GM21737 (cell line): ENCODE measurements around the gene UMAD1.

ENCODE experiments used
- ATAC-seq: cut with Tn5 transposase; IDR thresholded peaks from one replicate; pipeline ENCODE4 v1.9.1; 2021; ENCODE audit warnings: mild to moderate bottlenecking, moderate library complexity; ENCODE audit not compliant: unreplicated experiment

Gene UMAD1

DNA sequence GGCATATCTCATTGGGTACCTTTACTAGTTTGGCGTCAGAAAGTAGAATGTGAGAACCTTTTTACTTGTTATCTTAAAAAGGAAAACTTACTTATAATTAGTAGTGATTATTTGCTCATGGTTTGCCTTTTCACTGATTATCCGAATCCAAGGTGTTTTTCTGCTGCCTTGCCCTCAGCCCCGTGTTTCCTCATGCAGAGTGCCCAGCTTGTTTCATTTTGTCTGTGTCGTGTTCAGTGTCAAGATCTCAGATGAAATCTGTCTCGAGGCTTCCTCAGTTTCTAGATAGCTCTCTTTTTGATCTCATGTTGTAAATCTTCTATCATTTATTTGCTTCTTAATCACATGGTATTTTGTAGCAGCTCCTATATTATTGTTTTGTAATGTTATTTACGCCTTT, 47.8 kb downstream of the UMAD1 start:
- ATAC-seq: no peak

DNA sequence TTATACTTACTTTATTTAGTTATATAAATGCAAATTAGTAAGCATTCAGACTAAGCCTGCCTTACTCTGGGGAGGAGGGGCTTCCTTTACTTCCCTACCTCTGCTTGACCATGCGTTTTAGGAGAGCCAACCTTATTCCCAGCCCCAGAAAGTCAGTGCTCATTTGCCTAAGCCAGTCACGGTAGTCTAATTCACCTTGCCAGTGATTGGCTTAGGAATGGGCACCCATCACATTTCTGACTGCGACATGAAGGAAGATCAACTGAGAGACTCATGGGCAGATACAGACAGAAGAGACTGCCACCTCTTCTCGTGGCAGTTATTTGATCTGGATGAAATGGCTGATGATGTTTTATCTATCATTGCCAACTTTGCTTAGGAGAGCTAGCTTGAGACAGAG, 48.4 kb downstream of the UMAD1 start:
- ATAC-seq: no peak

DNA sequence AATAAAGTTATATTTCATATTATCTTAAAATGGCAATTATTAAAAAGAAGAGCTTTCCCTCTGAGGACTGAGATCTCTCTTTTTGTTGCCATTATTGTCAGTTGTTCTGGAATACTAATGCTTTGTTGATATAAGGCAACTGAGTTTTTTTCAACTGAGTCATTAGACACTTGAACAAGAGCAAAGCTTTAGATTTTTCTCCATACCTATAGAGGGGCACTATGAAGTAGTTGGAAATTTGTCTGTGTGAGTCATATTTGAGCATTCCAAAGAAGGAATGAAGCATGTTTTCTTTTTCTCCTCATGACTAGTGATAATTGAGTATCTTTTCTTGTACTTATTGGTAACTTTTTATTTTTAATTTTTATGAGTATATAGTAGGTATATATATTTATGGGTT, 53.3 kb downstream of the UMAD1 start:
- no peak for ATAC-seq

DNA sequence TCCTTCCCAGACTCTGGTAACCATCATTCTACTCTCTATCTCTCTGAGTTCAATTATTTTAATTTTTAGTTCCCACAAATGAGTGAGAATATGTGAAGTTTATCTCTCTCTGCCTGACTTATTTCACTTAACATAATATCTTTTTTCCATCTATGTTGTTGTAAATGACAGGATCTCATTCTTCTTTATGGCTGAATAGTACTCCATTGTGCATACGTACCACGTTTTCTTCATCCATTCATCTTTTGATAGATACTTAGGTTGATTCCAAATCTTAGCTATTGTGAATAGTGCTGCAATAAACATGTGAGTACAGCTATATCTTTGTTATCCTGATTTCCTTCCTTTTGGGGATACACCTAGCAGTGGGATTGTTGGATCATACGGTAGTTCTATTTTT, 54.0 kb downstream of the UMAD1 start:
- ATAC-seq: no peak

DNA sequence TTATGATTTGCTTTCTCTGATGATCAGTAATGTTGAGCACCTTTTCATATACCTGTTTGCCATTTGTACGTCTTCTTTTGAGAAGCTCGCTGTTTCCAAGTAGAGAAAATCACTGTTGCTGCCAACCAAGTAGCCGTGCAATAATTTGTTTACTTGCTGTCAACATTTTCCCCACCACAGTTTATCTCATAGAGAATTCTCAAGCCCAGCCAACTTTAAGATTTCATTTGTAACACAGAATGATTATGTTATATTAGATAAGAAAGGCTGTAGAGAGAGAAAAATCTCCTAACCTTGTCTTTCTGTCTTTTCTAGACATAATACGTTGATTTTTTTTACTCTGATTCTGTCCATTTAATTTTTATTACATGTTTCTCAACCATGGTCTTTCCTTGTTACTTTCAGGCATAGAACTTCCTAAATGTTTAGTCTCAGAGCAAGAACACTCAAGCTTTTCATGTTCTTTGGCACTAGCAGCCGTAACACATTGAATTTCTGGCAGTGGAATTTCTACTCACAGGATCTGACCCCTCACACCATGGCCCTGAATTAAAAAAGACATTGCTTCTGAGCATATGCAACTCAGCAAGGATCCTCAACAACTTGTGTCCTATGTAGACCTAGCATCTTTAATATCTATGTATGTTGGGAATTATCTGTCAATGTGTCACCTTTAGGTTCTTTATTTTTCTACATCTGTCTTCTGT, 54.7 kb downstream of the UMAD1 start:
- no peak for ATAC-seq

DNA sequence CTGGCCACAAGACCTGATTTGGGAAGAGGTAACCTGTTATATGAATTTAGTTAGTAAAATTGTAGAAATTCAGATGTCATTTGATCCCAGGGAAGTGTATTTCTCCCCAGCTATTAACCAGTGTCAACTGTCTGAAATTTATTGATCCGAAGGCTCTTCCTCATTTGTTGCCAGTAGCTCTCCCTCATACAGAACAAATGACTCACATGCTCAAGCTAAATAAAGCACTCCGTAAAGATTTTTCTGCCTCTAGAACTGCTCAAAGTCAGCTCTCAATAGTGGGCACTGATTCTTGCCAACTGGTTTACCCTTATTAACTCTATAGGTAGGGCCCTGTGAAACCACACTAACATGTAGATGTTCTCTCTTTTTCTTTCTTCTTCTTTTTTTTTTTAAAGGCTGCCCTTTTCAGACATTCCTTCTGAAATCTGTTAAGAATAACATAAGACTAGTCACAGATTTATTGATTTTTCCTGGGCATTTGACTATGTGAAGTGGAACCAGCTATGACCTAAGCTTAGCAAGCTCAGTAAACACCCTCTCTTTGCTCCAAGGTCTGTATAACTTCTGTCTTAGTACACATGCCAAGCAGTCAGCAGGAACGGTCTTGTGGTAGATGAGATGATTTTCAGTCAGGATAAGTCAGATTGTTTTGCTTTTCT, 56.0 kb downstream of the UMAD1 start:
- ATAC-seq: no peak

DNA sequence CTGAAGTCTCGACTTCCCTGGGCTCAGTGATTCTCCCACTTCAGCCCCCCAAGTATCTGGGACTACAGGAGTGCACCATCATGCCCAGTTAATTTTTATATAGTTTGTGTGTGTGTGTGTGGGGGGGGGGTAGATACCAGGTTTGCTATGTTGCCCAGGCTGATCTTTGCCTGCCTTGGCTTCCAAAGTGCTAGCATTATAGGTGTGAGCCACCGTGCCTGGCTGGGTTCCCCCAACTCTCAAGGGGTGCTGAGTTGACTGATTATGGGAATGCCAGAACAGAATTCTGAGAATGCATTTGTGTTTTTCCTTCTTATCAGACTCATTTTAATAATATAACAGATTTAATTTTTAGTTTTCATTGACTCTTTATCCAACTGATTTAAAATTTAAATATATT, 58.4 kb downstream of the UMAD1 start:
- ATAC-seq: no peak

DNA sequence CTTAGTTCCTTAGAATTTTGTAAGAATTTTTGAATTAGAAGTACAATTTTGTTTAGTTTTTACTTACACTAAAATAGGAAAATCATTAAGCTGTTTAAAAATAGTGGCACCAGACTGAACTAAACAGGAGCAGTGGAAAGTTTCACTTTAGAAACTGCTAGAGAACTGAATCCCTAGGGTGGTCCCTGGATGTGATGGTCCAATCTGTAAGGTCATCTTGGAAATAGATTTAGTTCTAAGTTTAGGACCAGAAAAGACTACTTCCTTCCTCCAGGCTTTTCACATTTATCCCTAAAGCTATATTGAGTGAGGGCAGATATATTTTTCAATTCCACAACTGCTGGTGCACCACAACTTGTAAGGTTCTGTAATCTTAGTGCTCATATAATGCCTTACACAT, 58.8 kb downstream of the UMAD1 start:
- ATAC-seq: no peak

DNA sequence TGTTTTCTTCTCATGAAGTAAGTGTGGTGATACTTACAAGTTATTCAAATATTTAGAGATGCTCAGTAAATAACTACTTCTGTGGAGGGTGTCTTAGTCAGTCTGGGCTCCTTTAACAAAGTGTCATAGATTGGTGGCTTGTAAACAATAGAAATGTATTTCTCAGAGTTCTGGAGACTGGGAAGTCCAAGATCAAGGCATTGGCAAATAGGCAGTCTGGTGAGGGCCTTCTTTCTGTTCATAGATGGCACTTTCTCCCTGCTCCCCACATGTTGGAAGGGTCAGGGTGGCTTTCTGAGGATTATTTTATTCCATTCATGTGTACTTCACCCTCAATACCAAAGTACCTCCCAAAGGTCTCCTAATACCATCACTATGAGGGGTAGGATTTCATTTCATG, 59.4 kb downstream of the UMAD1 start:
- no peak for ATAC-seq

DNA sequence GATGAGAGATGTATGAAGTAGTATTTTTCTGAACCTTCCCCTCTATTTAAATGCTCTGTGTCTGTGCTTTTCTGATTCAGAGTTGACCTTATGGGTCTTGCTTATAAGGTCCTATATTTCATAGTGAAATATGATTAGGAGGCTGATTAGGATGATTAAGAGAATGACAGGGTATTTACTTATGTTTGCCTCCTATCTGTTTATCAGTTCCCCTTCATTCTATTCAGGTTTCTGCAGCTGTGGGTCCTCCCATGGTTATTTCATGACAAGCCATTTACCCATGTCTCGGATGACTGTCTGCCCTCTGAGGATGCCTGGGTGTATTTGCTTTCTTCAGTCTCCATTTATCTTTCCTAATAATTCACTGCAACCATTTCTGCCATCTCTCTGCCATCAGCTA, 61.0 kb downstream of the UMAD1 start:
- ATAC-seq: no peak

DNA sequence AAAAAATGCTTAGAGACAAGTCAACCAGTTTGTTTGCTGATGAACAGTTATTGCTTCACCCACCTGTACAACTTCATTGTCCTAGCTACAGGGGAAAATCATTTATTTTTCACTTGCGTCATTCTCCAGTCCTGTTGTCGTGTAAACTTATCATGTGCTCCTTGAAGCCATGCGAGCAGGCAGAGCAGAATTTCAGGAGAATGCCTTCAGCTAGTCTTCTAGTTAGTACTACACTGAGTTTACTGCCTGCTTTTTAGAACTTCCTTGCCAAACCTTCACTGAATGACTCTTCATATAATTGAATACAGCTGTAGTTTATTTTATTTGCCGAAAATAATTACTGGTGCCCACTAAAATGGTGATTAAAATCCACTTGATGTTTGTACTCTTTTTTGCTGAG, 62.3 kb downstream of the UMAD1 start:
- no peak for ATAC-seq

DNA sequence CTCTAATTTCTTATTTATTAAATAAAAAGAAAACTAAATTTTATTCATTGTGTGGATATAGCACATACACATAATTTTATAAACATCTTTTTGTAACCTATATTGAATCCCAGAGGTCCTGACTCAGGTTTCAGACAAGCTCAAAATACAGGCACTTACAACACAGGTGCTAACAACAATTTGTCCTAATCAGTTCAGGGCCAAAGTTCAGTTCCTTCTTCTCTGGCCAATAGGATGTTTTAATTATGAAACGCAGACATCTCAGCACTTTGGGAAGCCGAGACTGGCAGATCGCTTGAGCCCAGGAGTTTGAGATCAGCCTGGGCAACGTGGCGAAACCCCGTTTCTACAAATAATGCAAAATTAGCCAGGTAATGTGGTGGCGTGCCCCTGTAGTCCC, 62.9 kb downstream of the UMAD1 start:
- no peak for ATAC-seq

DNA sequence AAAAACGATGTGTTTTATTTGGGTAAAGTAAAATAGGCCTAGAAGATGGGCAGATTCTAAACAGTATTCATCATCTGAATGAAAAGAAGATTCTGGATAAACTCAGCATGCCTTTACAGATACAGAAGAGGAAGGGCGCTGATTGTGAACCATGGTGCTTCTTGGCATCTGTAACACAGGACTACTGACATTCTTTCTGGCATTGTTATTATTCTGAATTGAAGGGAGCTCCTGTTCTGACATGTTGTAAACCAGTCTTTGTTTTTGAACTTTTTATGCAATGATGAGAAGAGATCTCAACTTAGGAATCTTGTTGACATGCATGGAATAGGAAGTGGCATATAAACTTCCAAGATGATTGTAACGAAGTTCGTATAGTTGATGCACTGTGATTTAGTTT, 64.3 kb downstream of the UMAD1 start:
- ATAC-seq: no peak

DNA sequence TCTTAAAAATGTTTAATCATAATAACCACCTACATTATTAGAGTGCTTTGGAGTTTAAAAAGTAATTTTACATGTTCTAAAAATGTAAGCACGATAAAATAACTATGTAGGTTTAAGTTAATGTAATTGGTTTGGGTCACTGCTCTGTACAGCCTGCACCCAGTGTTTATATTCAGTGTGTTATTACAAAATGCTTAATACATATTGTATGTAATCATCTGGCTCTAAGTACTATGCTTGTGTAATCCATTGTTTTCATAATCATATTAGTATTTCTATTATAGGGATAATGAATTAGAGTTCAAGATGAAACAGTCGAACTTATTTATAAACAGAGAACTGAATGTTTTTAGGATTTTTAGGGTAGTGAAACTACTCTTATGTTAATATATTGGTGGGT, 64.8 kb downstream of the UMAD1 start:
- ATAC-seq: no peak

DNA sequence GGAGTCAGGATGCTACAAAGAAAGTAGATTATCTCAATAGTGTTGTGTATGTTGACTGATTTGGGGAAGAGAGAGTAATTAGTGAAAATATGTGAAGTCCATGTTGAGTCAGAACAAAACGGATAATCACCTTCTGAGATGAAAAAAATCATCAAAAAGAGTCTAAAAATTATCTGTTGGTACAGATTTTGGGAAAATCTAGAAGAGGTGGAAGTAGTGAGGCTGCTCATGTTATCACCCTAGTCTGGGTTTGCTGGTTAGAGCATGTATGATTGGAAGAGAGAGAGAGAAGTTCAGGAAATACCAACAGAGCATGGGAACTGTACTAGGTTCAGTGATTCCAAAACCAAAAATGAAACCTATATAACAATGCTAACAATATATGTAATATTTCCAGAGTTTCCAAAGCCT, 65.6 kb downstream of the UMAD1 start:
- ATAC-seq: peak; percentile 65

DNA sequence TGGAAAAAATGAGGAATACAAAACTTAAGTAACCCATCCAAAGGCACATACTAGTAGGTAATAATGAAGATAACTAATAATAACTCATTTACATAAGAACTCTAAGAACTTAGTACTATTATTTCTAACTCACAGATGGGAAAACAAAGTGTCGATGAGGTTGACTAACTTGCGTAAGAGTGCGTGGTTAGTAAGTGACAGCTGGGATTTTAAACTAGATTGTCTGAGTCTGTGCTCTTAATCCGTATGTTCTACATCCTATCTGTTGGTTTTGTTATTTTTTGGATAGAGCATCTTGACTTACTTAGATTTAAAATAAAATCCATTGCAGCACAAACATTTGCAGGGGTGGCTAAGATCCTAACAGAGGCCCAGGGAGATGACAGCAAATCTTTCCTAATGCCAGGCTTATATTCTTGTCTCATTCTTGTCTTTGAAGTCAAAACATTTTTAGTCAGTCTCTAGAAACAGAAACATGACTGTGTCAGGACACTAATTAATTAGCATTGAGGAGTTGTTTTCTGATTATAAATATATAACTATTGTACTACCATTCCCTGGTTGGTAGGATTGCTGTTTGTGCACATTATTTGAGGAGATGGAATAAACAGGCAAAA, 66.1 kb downstream of the UMAD1 start:
- ATAC-seq: no peak

DNA sequence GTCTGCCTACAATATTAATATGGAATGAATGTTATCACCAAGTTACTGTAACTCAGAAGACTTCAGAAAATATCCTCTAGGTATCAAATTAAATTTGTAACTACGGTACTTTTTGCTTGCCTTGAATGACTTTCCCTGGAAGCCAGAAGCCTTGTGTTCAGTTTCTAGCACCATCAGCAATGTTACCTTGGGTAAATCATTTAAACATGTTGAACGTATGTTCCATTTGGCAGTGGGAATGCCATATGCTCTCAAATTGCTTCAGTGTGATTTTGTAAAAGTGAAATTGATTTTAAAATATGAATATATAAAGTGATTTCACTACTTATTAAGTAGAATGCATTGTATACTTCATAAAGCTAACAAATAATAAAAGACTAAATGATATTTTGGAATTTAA, 66.7 kb downstream of the UMAD1 start:
- ATAC-seq: no peak

DNA sequence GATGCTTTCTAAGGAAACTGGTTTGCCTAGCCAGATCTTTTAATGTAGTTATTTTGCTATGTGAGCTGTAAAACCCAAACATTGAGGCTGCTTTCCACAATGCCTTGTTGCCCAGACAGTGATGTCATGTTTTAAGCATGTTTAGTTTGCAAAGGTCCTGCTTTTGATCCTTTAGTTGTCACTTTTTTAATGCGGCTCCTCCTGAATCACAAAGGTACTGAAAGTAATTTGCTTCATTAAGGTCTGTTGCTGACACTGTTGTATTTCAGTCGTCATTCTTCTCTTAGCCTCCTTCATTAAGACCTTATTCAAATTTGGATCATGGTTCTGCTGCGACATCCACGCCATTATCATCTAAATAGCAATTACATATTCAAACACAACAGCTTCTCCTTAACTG, 67.3 kb downstream of the UMAD1 start:
- ATAC-seq: no peak

DNA sequence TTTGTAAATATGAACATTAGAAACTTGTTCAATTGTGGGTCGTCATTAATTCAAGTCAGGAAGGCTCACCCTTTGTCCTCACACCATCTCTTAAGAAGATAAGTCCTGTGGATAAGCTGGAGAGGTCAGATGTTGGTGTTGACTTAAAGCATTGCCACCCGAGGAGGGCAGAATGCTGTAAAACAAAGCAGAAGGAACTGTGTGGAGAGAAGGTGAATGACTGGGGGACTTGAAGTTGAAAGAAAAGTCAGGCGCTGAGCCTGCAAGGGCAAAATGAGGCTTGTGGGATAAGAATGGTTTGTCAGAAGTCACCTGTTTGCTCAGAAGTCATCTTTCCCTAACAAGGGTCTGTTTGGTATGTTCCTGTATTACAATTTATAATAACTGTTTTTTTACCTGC, 68.7 kb downstream of the UMAD1 start:
- ATAC-seq: no peak

DNA sequence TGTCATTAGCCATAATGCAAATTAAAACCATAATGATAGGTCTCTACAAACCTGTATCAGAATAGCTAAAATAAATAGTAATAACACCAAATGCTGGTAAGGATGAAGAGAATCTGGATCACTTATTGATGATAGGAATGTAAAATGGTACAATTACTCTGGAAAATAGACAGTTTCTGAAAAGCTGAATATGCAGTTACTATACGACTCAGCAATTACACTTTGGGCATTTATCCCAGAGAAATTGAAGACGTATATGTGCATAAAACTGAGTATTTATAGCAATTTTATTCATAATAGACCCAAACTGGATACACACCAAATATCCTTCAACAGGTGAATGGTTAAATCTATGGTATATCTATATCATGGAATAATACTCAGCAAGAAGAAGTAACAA, 69.9 kb downstream of the UMAD1 start:
- ATAC-seq: no peak

DNA sequence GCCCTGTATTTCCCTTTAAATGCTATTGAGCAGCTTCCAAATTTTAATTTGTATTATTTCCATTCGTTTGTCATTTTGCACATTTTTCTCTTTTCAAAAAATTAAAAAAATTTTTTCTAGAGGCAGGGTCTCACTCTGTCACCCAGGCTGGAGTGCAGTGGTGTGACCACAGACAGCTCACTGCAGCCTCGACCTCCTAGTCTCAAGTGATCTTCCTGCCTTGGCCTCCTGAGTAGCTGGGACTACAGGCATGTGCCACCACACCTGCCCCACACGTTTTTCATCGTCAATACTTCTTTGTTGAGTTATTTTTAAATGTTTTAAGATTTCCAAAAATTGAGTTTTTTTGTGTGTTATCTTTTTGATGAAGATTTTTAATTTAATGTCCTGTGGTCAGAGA, 73.2 kb downstream of the UMAD1 start:
- no peak for ATAC-seq

DNA sequence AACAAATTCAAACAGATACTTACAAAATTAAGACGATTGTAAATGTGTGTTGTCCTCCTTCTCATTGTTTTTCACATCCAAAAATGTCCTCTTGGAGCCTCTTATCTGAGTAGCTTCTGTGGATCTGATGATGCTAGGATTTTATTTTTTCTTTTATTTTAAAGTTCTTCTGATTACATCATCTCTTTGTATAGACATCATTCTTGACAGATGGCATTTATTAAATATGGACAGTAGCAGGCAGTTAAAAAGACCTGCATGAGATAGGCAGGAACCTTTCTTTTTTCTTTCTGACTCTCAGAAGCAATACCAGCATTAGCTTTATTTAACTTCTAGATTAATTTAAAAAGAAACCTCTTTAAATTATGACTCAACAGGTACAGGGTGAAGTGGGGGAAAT, 77.9 kb downstream of the UMAD1 start, which contains the start of gene RPA3:
Gene RPA3, minus strand, starts transcription at position 116 of the 400 bp plus-strand sequence. CDS start 78,189 bp downstream, outside the sequence.
- no peak for ATAC-seq
